GM18951 (cell line): ENCODE results near the gene FAR2.

Experiments used
- POLR2A ChIP-seq: IDR thresholded peaks from 4 replicates; pipeline ENCODE4 v1.6.1; 2011; ENCODE audit warnings: mild to moderate bottlenecking; ENCODE audit not compliant: insufficient read length, insufficient read depth; ENCODE audit errors: extremely low read depth
- in situ Hi-C: fragments of 300-500 bp; cut with MboI; formaldehyde crosslinking; loops from one replicate; pipeline ENCODE4 v1.12.0; 2022; ENCODE audit warnings: low sequenced_read_pairs, mixed read lengths, inconsistent platforms; ENCODE audit not compliant: unreplicated experiment

Gene FAR2

GRCh38 chr12:29146196-29146595 lies 2.9 kb upstream of the FAR2 start:
- in situ Hi-C loops = no loop called here
- TF ChIP-seq POLR2A = no peak

GRCh38 chr12:29147731-29148595 lies 1.1 kb upstream of the FAR2 start:
- TF ChIP-seq POLR2A = no peak
- in situ Hi-C loops = no loop called here

- in situ Hi-C loops = no loop called here
- no peak for TF ChIP-seq POLR2A
Observed at GRCh38 chr12:29148596-29148910, 525 bp upstream of the FAR2 start.

- no peak for TF ChIP-seq POLR2A
- in situ Hi-C loops = no loop called here
Observed at GRCh38 chr12:29149691-29150281, 708 bp downstream of the FAR2 start.

GRCh38 chr12:29150462-29150861 lies 1.4 kb downstream of the FAR2 start:
- in situ Hi-C loops = no loop called here
- no peak for TF ChIP-seq POLR2A

- in situ Hi-C loops = no loop called here
Observed at GRCh38 chr12:29152223-29152868, 3.3 kb downstream of the FAR2 start.

GRCh38 chr12:29152981-29153630 lies 4.0 kb downstream of the FAR2 start:
- no peak for TF ChIP-seq POLR2A
- in situ Hi-C loops = no loop called here

More at GRCh38 chr12:29152223-29152868, 3.3 kb downstream of the FAR2 start:
- no peak for TF ChIP-seq POLR2A

- TF ChIP-seq POLR2A = no peak
- in situ Hi-C loops = no loop called here
Observed at GRCh38 chr12:29155079-29155478, 6.0 kb downstream of the FAR2 start.

GRCh38 chr12:29157486-29157946 lies 8.4 kb downstream of the FAR2 start:
- in situ Hi-C loops = no loop called here
- no peak for TF ChIP-seq POLR2A

- in situ Hi-C loops = no loop called here
- TF ChIP-seq POLR2A = no peak
Observed at GRCh38 chr12:29158115-29158763, 9.2 kb downstream of the FAR2 start.

GRCh38 chr12:29159661-29160060 lies 10.6 kb downstream of the FAR2 start:
- in situ Hi-C loops = no loop called here
- TF ChIP-seq POLR2A = no peak

GRCh38 chr12:29160230-29160629 lies 11.2 kb downstream of the FAR2 start:
- TF ChIP-seq POLR2A = no peak
- in situ Hi-C loops = no loop called here

- TF ChIP-seq POLR2A = no peak
Observed at GRCh38 chr12:29163146-29163545, 14.1 kb downstream of the FAR2 start.

More at GRCh38 chr12:29163146-29163545, 14.1 kb downstream of the FAR2 start:
- in situ Hi-C loops = no loop called here
